Measurements from ENCODE around the gene C6orf141. TPM values are rescaled to one million over a fixed set of nuclear protein-coding genes. Genes with fewer than 3 reads are reported as not detected.

C6orf141 gene
- total RNA-seq, 1 donor from 2014 or later: not detected

GRCh38 chr6:49522710-49523593 lies 27.5 kb upstream of the C6orf141 start:
- no peaks in the 10 kb centered on the region for H3K4me1 ChIP-seq
- no peak overlapping the region for H3K27ac ChIP-seq
- H3K27me3 ChIP-seq: no peaks in the 10 kb centered on the region
- H3K9me3 ChIP-seq: no peaks in the 10 kb centered on the region
- TF ChIP-seq, protein P1, sequence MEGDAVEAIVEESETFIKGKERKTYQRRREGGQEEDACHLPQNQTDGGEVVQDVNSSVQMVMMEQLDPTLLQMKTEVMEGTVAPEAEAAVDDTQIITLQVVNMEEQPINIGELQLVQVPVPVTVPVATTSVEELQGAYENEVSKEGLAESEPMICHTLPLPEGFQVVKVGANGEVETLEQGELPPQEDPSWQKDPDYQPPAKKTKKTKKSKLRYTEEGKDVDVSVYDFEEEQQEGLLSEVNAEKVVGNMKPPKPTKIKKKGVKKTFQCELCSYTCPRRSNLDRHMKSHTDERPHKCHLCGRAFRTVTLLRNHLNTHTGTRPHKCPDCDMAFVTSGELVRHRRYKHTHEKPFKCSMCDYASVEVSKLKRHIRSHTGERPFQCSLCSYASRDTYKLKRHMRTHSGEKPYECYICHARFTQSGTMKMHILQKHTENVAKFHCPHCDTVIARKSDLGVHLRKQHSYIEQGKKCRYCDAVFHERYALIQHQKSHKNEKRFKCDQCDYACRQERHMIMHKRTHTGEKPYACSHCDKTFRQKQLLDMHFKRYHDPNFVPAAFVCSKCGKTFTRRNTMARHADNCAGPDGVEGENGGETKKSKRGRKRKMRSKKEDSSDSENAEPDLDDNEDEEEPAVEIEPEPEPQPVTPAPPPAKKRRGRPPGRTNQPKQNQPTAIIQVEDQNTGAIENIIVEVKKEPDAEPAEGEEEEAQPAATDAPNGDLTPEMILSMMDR (IDR thresholded peaks at IDR 0.05): no peak
- intact Hi-C loops (cut with DNase I): no loop called here
- H3K36me3 ChIP-seq: no peaks in the 10 kb centered on the region
- H3K4me3 ChIP-seq: no peak overlapping the region
- no peak for DNase-seq (ENCODE audit: low spot score in 2 of 2)

DNA sequence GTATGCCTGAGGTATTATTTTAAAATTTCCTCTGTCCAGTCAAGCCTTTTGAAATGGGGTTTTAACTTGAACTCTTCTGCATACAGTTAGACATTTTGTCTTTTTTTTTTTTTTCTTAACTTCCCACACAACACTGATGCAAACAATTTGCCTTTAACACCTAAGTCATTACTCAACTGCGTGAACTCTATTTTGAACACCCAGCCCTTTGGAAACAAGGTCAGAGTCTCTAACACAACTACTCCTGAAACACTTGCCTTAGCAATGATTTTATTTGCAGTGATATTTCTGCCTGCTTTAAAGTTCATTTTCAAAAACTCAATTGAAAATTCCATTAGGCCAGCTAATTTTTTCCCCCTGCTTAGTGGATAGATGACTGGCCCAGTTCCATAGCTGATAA lies 26.6 kb upstream of the C6orf141 start:
- Histone ChIP-seq H3K27me3 (no peaks in the 10 kb centered on the region), H3K4me1 (no peaks in the 10 kb centered on the region), H3K27ac (no peak overlapping the region), H3K36me3 (no peaks in the 10 kb centered on the region), H3K9me3 (no peaks in the 10 kb centered on the region), H3K4me3 (no peak overlapping the region)
- TF ChIP-seq, protein P1 (IDR thresholded peaks at IDR 0.05): no peak
- no peak for DNase-seq (ENCODE audit: low spot score in 2 of 2)
- intact Hi-C loops (cut with DNase I): no loop called here

DNA sequence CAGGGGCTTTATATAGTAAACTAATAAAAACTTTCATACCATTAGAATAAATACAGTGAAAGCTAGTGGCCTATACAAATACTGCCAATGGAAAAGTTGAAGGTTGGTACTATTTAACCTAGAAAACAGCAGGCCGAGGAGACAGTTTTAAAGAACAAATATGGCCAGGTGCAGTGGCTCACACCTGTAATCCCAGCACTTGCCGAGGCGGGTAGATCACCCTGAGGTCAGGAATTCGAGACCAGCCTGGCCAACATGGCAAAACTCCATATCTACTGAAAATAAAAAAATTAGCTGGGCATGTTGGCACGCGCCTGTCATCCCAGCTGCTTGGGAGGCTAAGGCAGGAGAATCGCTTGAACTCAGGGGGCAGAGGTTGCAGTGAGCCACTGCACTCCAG lies 25.9 kb upstream of the C6orf141 start:
- intact Hi-C loops (cut with DNase I): no loop called here
- no peak for DNase-seq (ENCODE audit: low spot score in 2 of 2)
- Histone ChIP-seq H3K4me1 (no peaks in the 10 kb centered on the region), H3K27me3 (no peaks in the 10 kb centered on the region), H3K9me3 (no peaks in the 10 kb centered on the region), H3K36me3 (no peaks in the 10 kb centered on the region), H3K4me3 (no peak overlapping the region), H3K27ac (no peak overlapping the region)
- TF ChIP-seq, protein P1 (IDR thresholded peaks at IDR 0.05): no peak

DNA sequence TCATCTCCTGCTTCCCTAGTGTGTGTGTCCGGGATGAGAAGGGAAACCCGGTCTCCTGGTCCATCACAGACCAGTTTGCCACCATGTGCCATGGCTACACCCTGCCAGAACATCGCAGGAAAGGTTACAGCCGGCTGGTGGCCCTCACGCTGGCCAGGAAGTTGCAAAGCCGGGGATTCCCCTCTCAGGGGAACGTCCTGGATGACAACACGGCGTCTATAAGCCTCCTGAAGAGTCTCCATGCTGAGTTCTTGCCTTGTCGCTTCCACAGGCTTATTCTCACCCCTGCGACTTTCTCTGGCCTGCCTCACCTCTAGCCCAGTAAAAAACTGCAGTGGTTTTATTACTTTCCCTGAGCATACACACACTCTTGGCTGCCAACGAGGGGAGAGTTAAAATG lies 23.9 kb upstream of the C6orf141 start:
- Histone ChIP-seq H3K4me1 (no peaks in the 10 kb centered on the region), H3K27me3 (no peaks in the 10 kb centered on the region), H3K27ac (no peak overlapping the region), H3K4me3 (no peak overlapping the region), H3K9me3 (no peaks in the 10 kb centered on the region), H3K36me3 (no peaks in the 10 kb centered on the region)
- intact Hi-C loops (cut with DNase I): no loop called here
- TF ChIP-seq, protein P1 (IDR thresholded peaks at IDR 0.05): no peak
- DNase-seq (ENCODE audit: low spot score in 2 of 2): no peak

- H3K36me3 ChIP-seq: no peaks in the 10 kb centered on the region
- H3K27me3 ChIP-seq: no peaks in the 10 kb centered on the region
- DNase-seq (ENCODE audit: low spot score in 2 of 2): no peak
- H3K4me3 ChIP-seq: no peak overlapping the region
- TF ChIP-seq, protein P1 (IDR thresholded peaks at IDR 0.05): no peak
- H3K27ac ChIP-seq: no peak overlapping the region
- no peaks in the 10 kb centered on the region for H3K4me1 ChIP-seq
- intact Hi-C loops (cut with DNase I): no loop called here
- H3K9me3 ChIP-seq: no peaks in the 10 kb centered on the region
These were observed 23.1 kb upstream of the C6orf141 start for GRCh38 chr6:49527320-49527719.
